Iris pigment epithelial cell (primary cell): Measurements from ENCODE around the gene UCHL3.
"Not testable (repeated sequence)": the region's sequence is repeated elsewhere in the genome, so short reads cannot be mapped to it uniquely, and the experiment has no call there.

Source experiments
- DNase-seq: peaks from one replicate; pipeline ENCODE4 v3.0.0-alpha.2; 2011; ENCODE audit warnings: low read depth

UCHL3 gene

GRCh38 chr13:75549262-75550158 is at the start of gene UCHL3:
Gene UCHL3 (plus strand): TSS chr13:75549791. CDS start chr13:75549821, 30 bp downstream.
- DNase-seq = peak; percentile 94

- DNase-seq = no peak
Measured at GRCh38 chr13:75505327-75505726, 44.3 kb upstream of the UCHL3 start.

GRCh38 chr13:75506018-75506417 is 43.6 kb upstream of the UCHL3 start:
- no peak for DNase-seq

GRCh38 chr13:75507027-75508001 is 42.3 kb upstream of the UCHL3 start:
- DNase-seq = no peak

GRCh38 chr13:75508002-75508548 is 41.5 kb upstream of the UCHL3 start:
- no peak for DNase-seq

GRCh38 chr13:75511051-75511625 is 38.5 kb upstream of the UCHL3 start:
- DNase-seq = no peak

- no peak for DNase-seq
Measured at GRCh38 chr13:75512253-75512652, 37.3 kb upstream of the UCHL3 start.

- DNase-seq = no peak
Measured at GRCh38 chr13:75513271-75513670, 36.3 kb upstream of the UCHL3 start.

- peak; percentile 83 for DNase-seq
Measured at GRCh38 chr13:75514080-75514995, 35.3 kb upstream of the UCHL3 start.

GRCh38 chr13:75518439-75519088 is 31.0 kb upstream of the UCHL3 start:
- DNase-seq = no peak

- DNase-seq = no peak
Measured at GRCh38 chr13:75521956-75522355, 27.6 kb upstream of the UCHL3 start.

- no peak for DNase-seq
Measured at GRCh38 chr13:75530549-75530961, 19.0 kb upstream of the UCHL3 start.

GRCh38 chr13:75533861-75534260 is 15.7 kb upstream of the UCHL3 start:
- peak; percentile 24 for DNase-seq

GRCh38 chr13:75537401-75538365 is 11.9 kb upstream of the UCHL3 start, which contains the start of gene COMMD6:
Gene COMMD6 (minus strand): TSS chr13:75537841. CDS start chr13:75537805, 36 bp downstream.
- DNase-seq = peak; percentile 82

GRCh38 chr13:75541287-75541686 is 8.3 kb upstream of the UCHL3 start:
- DNase-seq = peak; percentile 41

GRCh38 chr13:75541961-75542360 is 7.6 kb upstream of the UCHL3 start:
- no peak for DNase-seq

GRCh38 chr13:75544681-75545330 is 4.8 kb upstream of the UCHL3 start:
- DNase-seq = peak; percentile 97

- not testable (repeated sequence) for DNase-seq
Measured at GRCh38 chr13:75545386-75545785, 4.2 kb upstream of the UCHL3 start.
